Retinal pigment epithelial cell (primary cell): Measurements from ENCODE around the gene KCNN1.
A peak's percentile ranks its signal among the peaks of the same experiment; 100 is the strongest.

Experiments used
- DNase-seq: peaks from one replicate; pipeline ENCODE4 v3.0.0-alpha.2; 2010; ENCODE audit warnings: low read depth
- H3K4me3 ChIP-seq: 2 replicates; pipeline ENCODE4 v1.5.1; 2011; ENCODE audit warnings: mild to moderate bottlenecking, low read length, control low read depth, moderate library complexity
- CTCF ChIP-seq: conservative IDR thresholded peaks from 2 replicates; pipeline ENCODE4 v1.5.1; 2011; ENCODE audit warnings: low read depth, low read length, control low read depth, inconsistent platforms

KCNN1 gene

GRCh38 chr19:17932485-17933338, 34.2 kb upstream of the KCNN1 start, which contains the start of gene CCDC124:
Gene CCDC124 (plus strand): TSS chr19:17933015. CDS start chr19:17936421, 3,406 bp downstream.
- peak; percentile 51 for DNase-seq
- peak within 1 kb of the TSS; percentile 89 for H3K4me3 ChIP-seq
- peak; percentile 93 for TF ChIP-seq CTCF

- peak; percentile 27 for DNase-seq
- peak overlapping the region; percentile 89 for H3K4me3 ChIP-seq
These were observed 33.3 kb upstream of the KCNN1 start for GRCh38 chr19:17933414-17934129.

GRCh38 chr19:17936379-17936778, 30.5 kb upstream of the KCNN1 start:
- DNase-seq: no peak
- TF ChIP-seq CTCF: no peak

More at GRCh38 chr19:17933414-17934129, 33.3 kb upstream of the KCNN1 start:
- TF ChIP-seq CTCF: no peak

DNA sequence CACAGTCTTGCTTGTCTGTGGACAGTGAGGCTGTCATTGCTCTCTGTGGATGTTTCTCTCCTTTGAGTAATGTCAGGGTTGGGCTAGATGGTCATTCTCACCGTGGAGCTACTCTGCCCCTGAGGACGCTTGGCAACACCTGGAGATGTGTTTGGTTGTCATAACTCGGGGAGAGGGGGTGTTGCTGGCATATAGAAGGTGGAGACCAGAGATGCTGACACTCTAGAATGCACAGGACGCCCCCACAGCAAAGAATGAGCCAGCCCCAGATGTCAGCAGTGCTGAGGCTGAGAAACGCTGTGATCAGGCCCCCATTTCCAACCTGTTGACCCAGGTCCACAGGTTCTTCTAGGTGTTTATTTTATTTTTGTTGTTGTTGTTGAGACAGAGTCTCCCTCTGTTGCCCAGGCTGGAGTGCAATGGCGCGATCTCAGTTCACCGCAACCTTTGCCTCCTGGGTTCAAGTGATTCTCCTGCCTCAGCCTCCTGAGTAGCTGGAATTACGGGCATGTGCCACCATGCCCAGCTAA, 29.5 kb upstream of the KCNN1 start:
- H3K4me3 ChIP-seq: no peak overlapping the region
- no peak for TF ChIP-seq CTCF
- no peak for DNase-seq

More at GRCh38 chr19:17936379-17936778, 30.5 kb upstream of the KCNN1 start:
- H3K4me3 ChIP-seq: no peak overlapping the region

GRCh38 chr19:17938092-17938845, 28.6 kb upstream of the KCNN1 start:
- H3K4me3 ChIP-seq: no peak overlapping the region
- peak; percentile 98 for TF ChIP-seq CTCF
- peak; percentile 14 for DNase-seq

DNA sequence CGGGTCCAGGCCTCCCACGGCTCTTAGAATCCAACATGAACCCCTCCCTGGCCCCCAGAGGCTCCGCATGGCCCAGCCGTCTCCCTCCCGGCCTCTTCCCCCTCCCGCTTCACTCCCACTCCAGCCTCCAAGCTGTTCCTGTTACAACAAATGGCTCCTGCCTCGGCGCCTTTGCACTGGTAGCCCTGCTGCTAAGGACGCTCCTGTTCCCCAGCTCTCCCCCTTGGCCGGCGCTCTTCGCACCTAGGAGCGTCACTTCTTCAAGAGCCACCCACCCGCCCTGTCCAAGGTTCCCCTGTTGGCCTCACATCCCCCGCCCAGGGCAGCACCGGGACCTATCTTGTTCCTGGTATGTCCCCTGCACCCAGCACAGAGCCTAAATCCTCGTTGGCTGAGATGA, 24.7 kb upstream of the KCNN1 start:
- no peak overlapping the region for H3K4me3 ChIP-seq
- TF ChIP-seq CTCF: no peak
- no peak for DNase-seq
